Amniotic stem cell (primary cell): Measurements from ENCODE around the gene IFI27.

Source experiments
- DNase-seq: peaks from one replicate; lab custom pipeline; 2025; lab: John Stamatoyannopoulos, UW

IFI27 gene

GRCh38 chr14:94124582-94125377 is 14.2 kb downstream of the IFI27 start:
- DNase-seq: no peak

- no peak for DNase-seq
Measured at GRCh38 chr14:94125659-94126418, 15.3 kb downstream of the IFI27 start.

GRCh38 chr14:94126419-94126677 is 15.8 kb downstream of the IFI27 start:
- no peak for DNase-seq

GRCh38 chr14:94126800-94127199 is 16.3 kb downstream of the IFI27 start:
- no peak for DNase-seq

GRCh38 chr14:94127330-94127729 is 16.8 kb downstream of the IFI27 start:
- DNase-seq: no peak

- no peak for DNase-seq
Measured at GRCh38 chr14:94128216-94128839, 17.8 kb downstream of the IFI27 start.

- peak; percentile 65 for DNase-seq
Measured at GRCh38 chr14:94129111-94129757, 18.7 kb downstream of the IFI27 start, which contains the start of gene IFI27L2. Gene IFI27L2 (minus strand): TSS chr14:94129604. CDS start chr14:94129564, 40 bp downstream.

- DNase-seq: no peak
Measured at GRCh38 chr14:94129758-94130414, 19.4 kb downstream of the IFI27 start.

- peak; percentile 47 for DNase-seq
Measured at GRCh38 chr14:94132285-94132887, 21.9 kb downstream of the IFI27 start.

GRCh38 chr14:94135476-94135875 is 24.9 kb downstream of the IFI27 start:
- no peak for DNase-seq

- peak; percentile 51 for DNase-seq
Measured at GRCh38 chr14:94136575-94137331, 26.2 kb downstream of the IFI27 start.

- no peak for DNase-seq
Measured at GRCh38 chr14:94138251-94138650, 27.7 kb downstream of the IFI27 start.

- DNase-seq: no peak
Measured at GRCh38 chr14:94139006-94139405, 28.5 kb downstream of the IFI27 start.

- DNase-seq: no peak
Measured at GRCh38 chr14:94139421-94139820, 28.9 kb downstream of the IFI27 start.

GRCh38 chr14:94142247-94142646 is 31.7 kb downstream of the IFI27 start:
- no peak for DNase-seq

GRCh38 chr14:94142836-94143235 is 32.3 kb downstream of the IFI27 start:
- DNase-seq: no peak

- DNase-seq: no peak
Measured at GRCh38 chr14:94143239-94143638, 32.7 kb downstream of the IFI27 start.

GRCh38 chr14:94143711-94144110 is 33.2 kb downstream of the IFI27 start:
- DNase-seq: no peak

GRCh38 chr14:94144765-94145164 is 34.2 kb downstream of the IFI27 start:
- DNase-seq: no peak

- no peak for DNase-seq
Measured at GRCh38 chr14:94145902-94146527, 35.5 kb downstream of the IFI27 start.
